ENCODE results near the gene CADM1. TPM values are rescaled to one million over a fixed set of nuclear protein-coding genes. Genes with fewer than 3 reads are reported as not detected.

Gene CADM1
- total RNA-seq, 1 experiment from 2014 or later, result 0.79 TPM

DNA sequence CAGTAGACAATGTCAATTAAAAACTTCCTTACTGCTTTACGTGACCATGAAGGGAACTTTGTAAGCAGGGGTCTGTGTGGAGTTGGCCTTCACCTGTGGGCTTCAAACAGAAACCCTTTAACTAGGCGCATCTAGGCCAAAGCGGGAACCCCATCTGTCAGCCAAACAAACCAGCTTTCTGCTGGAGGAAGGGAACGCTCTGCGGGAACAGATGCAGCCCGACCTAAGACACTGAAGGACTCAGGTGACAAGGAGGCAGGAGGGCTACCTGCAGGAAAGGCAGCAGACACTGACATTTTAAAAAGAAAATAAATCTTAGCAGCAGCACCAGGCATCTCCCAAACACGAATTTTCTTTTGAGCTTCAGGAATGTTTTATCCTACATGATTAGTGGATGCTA is 78.4 kb downstream of the CADM1 start:
- Histone ChIP-seq H3K36me3 (ENCODE audit: control insufficient read depth in 1 of 2, insufficient read depth in 2 of 2, low read length in 2 of 2) (no peaks in the 10 kb centered on the region), H3K27ac (ENCODE audit: low read depth, low read length) (no peak overlapping the region), H3K27me3 (ENCODE audit: insufficient read depth, low read length) (no peaks in the 10 kb centered on the region), H3K9me3 (ENCODE audit: control insufficient read depth in 1 of 2, insufficient read depth in 1 of 2, low read depth in 1 of 2, low read length in 2 of 2) (peaks cover 0 to 4% of the 10 kb centered on the region in 2 experiments; a peak in 2 of 4 replicates), H3K9me2 (ENCODE audit: insufficient read depth) (no peaks in the 10 kb centered on the region), H3K79me2 (ENCODE audit: insufficient read depth, low read length) (no peaks in the 10 kb centered on the region), H3K9ac (ENCODE audit: low read length) (no peak overlapping the region), H3K4me1 (ENCODE audit: control insufficient read depth in 1 of 2, insufficient read depth in 2 of 2, low read length in 2 of 2) (no peaks in the 10 kb centered on the region), H3K4me2 (ENCODE audit: low read length) (no peak overlapping the region), H3K4me3 (replicated peaks in 1 of 2; ENCODE audit: low read depth in 1 of 2, low read length in 2 of 2) (no peak overlapping the region), H2AFZ (ENCODE audit: low read depth, low read length, poor library complexity, severe bottlenecking) (no peak overlapping the region), H4K20me1 (ENCODE audit: insufficient read depth) (no peaks in the 10 kb centered on the region)
- DNase-seq (ENCODE audit: low read depth, low spot score) (no peak), ATAC-seq (no peak)
- TF ChIP-seq, protein P1, sequence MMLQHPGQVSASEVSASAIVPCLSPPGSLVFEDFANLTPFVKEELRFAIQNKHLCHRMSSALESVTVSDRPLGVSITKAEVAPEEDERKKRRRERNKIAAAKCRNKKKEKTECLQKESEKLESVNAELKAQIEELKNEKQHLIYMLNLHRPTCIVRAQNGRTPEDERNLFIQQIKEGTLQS (IDR thresholded peaks at IDR 0.05), result no peak
- TF ChIP-seq POLR2A (IDR thresholded peaks at IDR 0.05; ENCODE audit: borderline replicate concordance, extremely low read depth, insufficient read depth, insufficient read length), result no peak
- TF ChIP-seq YY1 (IDR thresholded peaks at IDR 0.05; ENCODE audit: extremely low read depth, insufficient replicate concordance, low read depth, low read length), result no peak
- TF ChIP-seq EZH2 (IDR thresholded peaks at IDR 0.05), result no peak
- intact Hi-C loops (cut with micrococcal nuclease), result no loop called here
- ChIA-PET POLR2A (no interaction called here), CTCF (no interaction called here), RAD21 (ENCODE audit: low non-redundant PET in 1 of 2, low total read pairs in 2 of 2, uncharacterized antibody in 2 of 2, unreplicated experiment in 2 of 2) (no interaction called here)
- BruUV-seq (replicated peaks), result no TSS peak

DNA sequence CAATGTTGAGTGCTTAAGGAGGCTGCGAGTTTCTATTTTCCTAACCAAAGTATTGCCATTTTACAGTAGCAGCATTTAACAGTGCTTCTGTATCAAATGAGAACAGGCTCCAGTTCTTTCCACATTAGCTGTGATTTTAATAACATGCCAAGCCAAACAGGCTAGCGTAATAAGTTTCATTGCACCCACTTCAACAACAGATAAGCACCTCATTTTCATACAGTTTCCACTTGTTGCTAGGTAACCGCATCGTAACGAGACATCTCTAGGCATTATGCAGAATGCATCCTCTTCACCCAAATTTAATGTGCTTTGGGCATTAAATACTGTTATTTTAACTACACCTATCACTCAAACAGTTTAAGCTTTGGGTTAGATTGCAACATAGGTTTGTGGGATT is 79.0 kb downstream of the CADM1 start:
- no peak overlapping the region for H3K4me2 ChIP-seq (ENCODE audit: low read length)
- RAD21 ChIA-PET (ENCODE audit: low non-redundant PET in 1 of 2, low total read pairs in 2 of 2, uncharacterized antibody in 2 of 2, unreplicated experiment in 2 of 2), result no interaction called here
- POLR2A ChIA-PET, result no interaction called here
- CTCF ChIA-PET, result no interaction called here
- H3K79me2 ChIP-seq (ENCODE audit: insufficient read depth, low read length), result no peaks in the 10 kb centered on the region
- no TSS peak for BruUV-seq (replicated peaks)
- DNase-seq (ENCODE audit: low read depth, low spot score), result no peak
- no peak overlapping the region for H3K9ac ChIP-seq (ENCODE audit: low read length)
- no peaks in the 10 kb centered on the region for H4K20me1 ChIP-seq (ENCODE audit: insufficient read depth)
- H3K9me2 ChIP-seq (ENCODE audit: insufficient read depth), result no peaks in the 10 kb centered on the region
- ATAC-seq, result no peak
- H3K9me3 ChIP-seq (ENCODE audit: control insufficient read depth in 1 of 2, insufficient read depth in 1 of 2, low read depth in 1 of 2, low read length in 2 of 2), result peaks cover 0 to 8% of the 10 kb centered on the region in 2 experiments; a peak in 2 of 4 replicates
- H3K36me3 ChIP-seq (ENCODE audit: control insufficient read depth in 1 of 2, insufficient read depth in 2 of 2, low read length in 2 of 2), result no peaks in the 10 kb centered on the region
- H3K27ac ChIP-seq (ENCODE audit: low read depth, low read length), result no peak overlapping the region
- intact Hi-C loops (cut with micrococcal nuclease), result no loop called here
- H3K4me3 ChIP-seq (replicated peaks in 1 of 2; ENCODE audit: low read depth in 1 of 2, low read length in 2 of 2), result no peak overlapping the region
- H3K4me1 ChIP-seq (ENCODE audit: control insufficient read depth in 1 of 2, insufficient read depth in 2 of 2, low read length in 2 of 2), result no peaks in the 10 kb centered on the region
- H3K27me3 ChIP-seq (ENCODE audit: insufficient read depth, low read length), result no peaks in the 10 kb centered on the region
- no peak overlapping the region for H2AFZ ChIP-seq (ENCODE audit: low read depth, low read length, poor library complexity, severe bottlenecking)
- TF ChIP-seq FOSL1 (IDR thresholded peaks at IDR 0.05; ENCODE audit: low read depth), result no peak
- TF ChIP-seq, protein P1 (IDR thresholded peaks at IDR 0.05), result no peak
- no peak for TF ChIP-seq SP1 (IDR thresholded peaks at IDR 0.05; ENCODE audit: low read depth)
- TF ChIP-seq TCF7L2 (IDR thresholded peaks at IDR 0.05; ENCODE audit: borderline replicate concordance, extremely low read depth, insufficient read depth, insufficient read length), result no peak
- no peak for TF ChIP-seq CBX3 (IDR thresholded peaks at IDR 0.05; ENCODE audit: low read depth)
- TF ChIP-seq, protein P2, sequence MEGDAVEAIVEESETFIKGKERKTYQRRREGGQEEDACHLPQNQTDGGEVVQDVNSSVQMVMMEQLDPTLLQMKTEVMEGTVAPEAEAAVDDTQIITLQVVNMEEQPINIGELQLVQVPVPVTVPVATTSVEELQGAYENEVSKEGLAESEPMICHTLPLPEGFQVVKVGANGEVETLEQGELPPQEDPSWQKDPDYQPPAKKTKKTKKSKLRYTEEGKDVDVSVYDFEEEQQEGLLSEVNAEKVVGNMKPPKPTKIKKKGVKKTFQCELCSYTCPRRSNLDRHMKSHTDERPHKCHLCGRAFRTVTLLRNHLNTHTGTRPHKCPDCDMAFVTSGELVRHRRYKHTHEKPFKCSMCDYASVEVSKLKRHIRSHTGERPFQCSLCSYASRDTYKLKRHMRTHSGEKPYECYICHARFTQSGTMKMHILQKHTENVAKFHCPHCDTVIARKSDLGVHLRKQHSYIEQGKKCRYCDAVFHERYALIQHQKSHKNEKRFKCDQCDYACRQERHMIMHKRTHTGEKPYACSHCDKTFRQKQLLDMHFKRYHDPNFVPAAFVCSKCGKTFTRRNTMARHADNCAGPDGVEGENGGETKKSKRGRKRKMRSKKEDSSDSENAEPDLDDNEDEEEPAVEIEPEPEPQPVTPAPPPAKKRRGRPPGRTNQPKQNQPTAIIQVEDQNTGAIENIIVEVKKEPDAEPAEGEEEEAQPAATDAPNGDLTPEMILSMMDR (IDR thresholded peaks at IDR 0.05 in 2 of 3, conservative IDR thresholded peaks at IDR 0.05 in 1 of 3; ENCODE audit: borderline replicate concordance in 1 of 3, insufficient read depth in 1 of 3, low read depth in 2 of 3, low read length in 2 of 3), result no peak
- TF ChIP-seq RAD21 (IDR thresholded peaks at IDR 0.05; ENCODE audit: low read depth), result no peak
- TF ChIP-seq SRF (IDR thresholded peaks at IDR 0.05; ENCODE audit: low read depth), result no peak
- TF ChIP-seq, protein P3, sequence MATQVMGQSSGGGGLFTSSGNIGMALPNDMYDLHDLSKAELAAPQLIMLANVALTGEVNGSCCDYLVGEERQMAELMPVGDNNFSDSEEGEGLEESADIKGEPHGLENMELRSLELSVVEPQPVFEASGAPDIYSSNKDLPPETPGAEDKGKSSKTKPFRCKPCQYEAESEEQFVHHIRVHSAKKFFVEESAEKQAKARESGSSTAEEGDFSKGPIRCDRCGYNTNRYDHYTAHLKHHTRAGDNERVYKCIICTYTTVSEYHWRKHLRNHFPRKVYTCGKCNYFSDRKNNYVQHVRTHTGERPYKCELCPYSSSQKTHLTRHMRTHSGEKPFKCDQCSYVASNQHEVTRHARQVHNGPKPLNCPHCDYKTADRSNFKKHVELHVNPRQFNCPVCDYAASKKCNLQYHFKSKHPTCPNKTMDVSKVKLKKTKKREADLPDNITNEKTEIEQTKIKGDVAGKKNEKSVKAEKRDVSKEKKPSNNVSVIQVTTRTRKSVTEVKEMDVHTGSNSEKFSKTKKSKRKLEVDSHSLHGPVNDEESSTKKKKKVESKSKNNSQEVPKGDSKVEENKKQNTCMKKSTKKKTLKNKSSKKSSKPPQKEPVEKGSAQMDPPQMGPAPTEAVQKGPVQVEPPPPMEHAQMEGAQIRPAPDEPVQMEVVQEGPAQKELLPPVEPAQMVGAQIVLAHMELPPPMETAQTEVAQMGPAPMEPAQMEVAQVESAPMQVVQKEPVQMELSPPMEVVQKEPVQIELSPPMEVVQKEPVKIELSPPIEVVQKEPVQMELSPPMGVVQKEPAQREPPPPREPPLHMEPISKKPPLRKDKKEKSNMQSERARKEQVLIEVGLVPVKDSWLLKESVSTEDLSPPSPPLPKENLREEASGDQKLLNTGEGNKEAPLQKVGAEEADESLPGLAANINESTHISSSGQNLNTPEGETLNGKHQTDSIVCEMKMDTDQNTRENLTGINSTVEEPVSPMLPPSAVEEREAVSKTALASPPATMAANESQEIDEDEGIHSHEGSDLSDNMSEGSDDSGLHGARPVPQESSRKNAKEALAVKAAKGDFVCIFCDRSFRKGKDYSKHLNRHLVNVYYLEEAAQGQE (IDR thresholded peaks at IDR 0.05; ENCODE audit: low read depth), result no peak
- no peak for TF ChIP-seq EZH2phosphoT487 (IDR thresholded peaks at IDR 0.05; ENCODE audit: borderline replicate concordance)
- no peak for TF ChIP-seq YY1 (IDR thresholded peaks at IDR 0.05; ENCODE audit: extremely low read depth, insufficient replicate concordance, low read depth, low read length)
- no peak for TF ChIP-seq CEBPB (IDR thresholded peaks at IDR 0.05; ENCODE audit: low read depth)
- no peak for TF ChIP-seq JUND (IDR thresholded peaks at IDR 0.05)
- TF ChIP-seq ELF1 (IDR thresholded peaks at IDR 0.05; ENCODE audit: borderline replicate concordance, low read depth), result no peak

Data from HCT116 (cell line).